DND-41 (cell line): ENCODE results near the gene DUSP15.

ENCODE experiments used
- ATAC-seq: fragments of 200-7000 bp; cut with Tn5 transposase; 3 replicates; pipeline ENCODE4 v1.9.1; 2021; ENCODE audit warnings: low read depth; ENCODE audit not compliant: insufficient read depth
- DNase-seq: peaks from one replicate; pipeline ENCODE4 v3.0.0-alpha.2; 2020
- H2AFZ ChIP-seq: 2 replicates; pipeline ENCODE4 v1.6.0; 2012; ENCODE audit warnings: low read depth, low read length
- H3K27ac ChIP-seq: 2 replicates; pipeline ENCODE4 v1.5.1; 2012; ENCODE audit warnings: low read length, inconsistent platforms
- H3K27me3 ChIP-seq: fragments of 200-600 bp; sonication (generic); 2 replicates; pipeline ENCODE4 v1.6.0; 2012; ENCODE audit warnings: low read length, mild to moderate bottlenecking, inconsistent platforms; ENCODE audit not compliant: insufficient read depth, poor library complexity
- H3K36me3 ChIP-seq: 2 replicates; pipeline ENCODE4 v1.5.1; 2012; ENCODE audit warnings: low read length, inconsistent platforms; ENCODE audit not compliant: insufficient read depth
- H3K4me1 ChIP-seq: 2 replicates; pipeline ENCODE4 v1.5.1; 2012; ENCODE audit warnings: mild to moderate bottlenecking, low read length; ENCODE audit not compliant: insufficient read depth
- H3K4me2 ChIP-seq: 2 replicates; pipeline ENCODE4 v1.6.0; 2012; ENCODE audit warnings: mild to moderate bottlenecking, moderate library complexity, low read length, inconsistent platforms; ENCODE audit not compliant: insufficient read depth
- H3K4me3 ChIP-seq, 2 experiments: fragments of 200-600 bp in 1 of 2; shearing (Covaris generic) in 1 of 2; 2 replicates each; pipeline ENCODE4 v1.5.1; 2012 to 2016; ENCODE audit warnings: inconsistent platforms in 2 of 2, low read length in 2 of 2, mild to moderate bottlenecking in 2 of 2, low read depth in 1 of 2, moderate library complexity in 1 of 2
- H3K79me2 ChIP-seq: 2 replicates; pipeline ENCODE4 v1.6.0; 2012; ENCODE audit warnings: low read length, inconsistent platforms; ENCODE audit not compliant: insufficient read depth
- H3K9ac ChIP-seq: 2 replicates; pipeline ENCODE4 v1.6.0; 2012; ENCODE audit warnings: low read depth, mild to moderate bottlenecking, inconsistent platforms, low read length, moderate library complexity
- H3K9me3 ChIP-seq: 2 replicates; pipeline ENCODE4 v1.5.1; 2012; ENCODE audit warnings: low read length, moderate library complexity, mild to moderate bottlenecking, inconsistent platforms; ENCODE audit not compliant: insufficient read depth, severe bottlenecking
- H4K20me1 ChIP-seq: 2 replicates; pipeline ENCODE4 v1.6.0; 2012; ENCODE audit warnings: low read length; ENCODE audit not compliant: insufficient read depth
- CTCF ChIP-seq: IDR thresholded peaks from 2 replicates; pipeline ENCODE4 v1.5.1; 2012; ENCODE audit warnings: borderline replicate concordance, low read length, moderate library complexity, mild to moderate bottlenecking; ENCODE audit not compliant: poor library complexity, severe bottlenecking; ENCODE audit errors: extremely low read depth
- EZH2 ChIP-seq: IDR thresholded peaks from 3 replicates; pipeline ENCODE4 v1.6.1; 2012; ENCODE audit warnings: borderline replicate concordance, low read depth, mild to moderate bottlenecking, moderate library complexity, low read length, inconsistent platforms; ENCODE audit not compliant: severe bottlenecking

The DUSP15 gene

DNA sequence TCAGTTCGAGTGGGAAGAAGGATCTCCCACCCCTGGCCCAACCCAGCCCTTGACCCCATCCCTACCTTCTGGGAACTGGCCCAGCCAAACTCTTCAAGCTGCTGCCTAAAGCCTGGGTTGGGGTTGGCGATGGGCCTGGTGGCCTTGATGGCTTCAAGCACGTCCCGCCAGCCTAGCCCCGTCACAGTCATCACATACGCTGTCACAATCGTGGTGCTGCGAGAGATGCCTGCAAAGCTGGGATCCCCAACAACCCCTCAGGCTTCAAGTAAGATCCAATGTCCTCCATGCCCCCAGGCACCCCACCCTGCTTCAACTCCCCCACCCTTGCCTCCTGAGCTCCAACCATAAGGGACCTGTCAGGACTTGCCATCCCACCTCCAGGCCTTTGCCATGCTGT lies 7.8 kb downstream of the DUSP15 start:
- Histone ChIP-seq H3K36me3 (no peaks in the 10 kb centered on the region), H3K79me2 (no peaks in the 10 kb centered on the region), H2AFZ (no peak overlapping the region), H3K4me1 (peaks cover 20% of the 10 kb centered on the region), H3K27me3 (peaks cover 30% of the 10 kb centered on the region), H4K20me1 (no peaks in the 10 kb centered on the region), H3K27ac (no peak overlapping the region), H3K4me2 (no peak overlapping the region), H3K9ac (no peak overlapping the region), H3K9me3 (no peaks in the 10 kb centered on the region), H3K4me3 (no peak overlapping the region)
- ATAC-seq: no peak
- TF ChIP-seq EZH2 (no peak), CTCF (no peak)
- no peak for DNase-seq

DNA sequence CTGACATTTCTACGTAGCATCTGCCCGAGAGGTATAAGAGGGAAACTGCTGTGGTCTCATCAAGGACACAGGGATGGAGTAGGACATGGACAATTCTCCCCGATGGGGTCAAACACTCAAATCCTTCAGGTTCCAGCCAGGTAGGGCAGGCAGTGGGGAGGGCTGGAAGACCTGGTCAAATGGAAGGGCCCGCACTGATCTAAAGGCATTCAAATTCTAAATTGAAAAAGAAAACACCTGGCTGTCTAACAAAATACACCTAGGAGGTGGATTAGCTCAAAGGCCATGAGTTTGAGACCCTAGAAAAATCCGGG lies 8.2 kb downstream of the DUSP15 start:
- H3K79me2 ChIP-seq: no peaks in the 10 kb centered on the region
- H2AFZ ChIP-seq: peak overlapping the region; percentile 54
- peaks cover 33% of the 10 kb centered on the region for H3K27me3 ChIP-seq
- H3K4me2 ChIP-seq: peak overlapping the region; percentile 99
- H3K9me3 ChIP-seq: no peaks in the 10 kb centered on the region
- no peaks in the 10 kb centered on the region for H4K20me1 ChIP-seq
- H3K36me3 ChIP-seq: no peaks in the 10 kb centered on the region
- H3K9ac ChIP-seq: no peak overlapping the region
- no peak overlapping the region for H3K4me3 ChIP-seq
- H3K4me1 ChIP-seq: peaks cover 20% of the 10 kb centered on the region
- no peak overlapping the region for H3K27ac ChIP-seq
- TF ChIP-seq EZH2: no peak
- no peak for TF ChIP-seq CTCF
- ATAC-seq (no peak), DNase-seq (no peak)

- Histone ChIP-seq H3K4me1 (peaks cover 20% of the 10 kb centered on the region), H4K20me1 (no peaks in the 10 kb centered on the region), H2AFZ (peak overlapping the region; percentile 93), H3K9me3 (no peaks in the 10 kb centered on the region), H3K9ac (peak overlapping the region; percentile 68), H3K4me2 (peak overlapping the region; percentile 99), H3K36me3 (no peaks in the 10 kb centered on the region), H3K79me2 (no peaks in the 10 kb centered on the region), H3K27me3 (peaks cover 38% of the 10 kb centered on the region), H3K4me3 (peak overlapping the region; percentile 32 to 76; a peak in 3 of 4 replicates), H3K27ac (no peak overlapping the region; the same call in 1 of the 2 replicates)
- ATAC-seq (peak; percentile 96), DNase-seq (peak; percentile 90)
- TF ChIP-seq EZH2 (peak; percentile 7), CTCF (no peak)
These were observed 8.8 kb downstream of the DUSP15 start for GRCh38 chr20:31861385-31862156.

DNA sequence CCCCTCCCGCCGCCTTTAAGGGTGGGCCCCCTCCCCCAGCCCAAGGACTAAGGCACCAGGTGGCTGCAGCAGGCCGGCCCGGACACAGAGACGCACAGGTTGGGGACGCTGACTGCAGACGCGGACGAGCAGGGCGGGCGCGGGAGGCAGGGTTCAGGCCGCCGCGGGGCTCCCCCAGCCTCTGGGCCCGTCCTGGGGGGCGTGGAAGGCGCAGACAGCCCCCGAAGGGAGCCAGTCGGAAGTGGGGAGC lies 9.3 kb downstream of the DUSP15 start:
- Histone ChIP-seq H3K27me3 (peaks cover 38% of the 10 kb centered on the region), H3K4me3 (peak overlapping the region; percentile 32 to 76; a peak in 3 of 4 replicates), H4K20me1 (no peaks in the 10 kb centered on the region), H3K4me1 (peaks cover 20% of the 10 kb centered on the region), H3K9ac (peak overlapping the region; percentile 68), H3K36me3 (no peaks in the 10 kb centered on the region), H3K27ac (no peak overlapping the region; the same call in 1 of the 2 replicates), H3K79me2 (no peaks in the 10 kb centered on the region), H3K4me2 (peak overlapping the region; percentile 99), H3K9me3 (no peaks in the 10 kb centered on the region), H2AFZ (peak overlapping the region; percentile 93)
- DNase-seq (no peak), ATAC-seq (peak; percentile 65)
- no peak for TF ChIP-seq CTCF
- peak; percentile 59 for TF ChIP-seq EZH2
